ENCODE measurements around the gene LRRC18.

The LRRC18 gene

DNA sequence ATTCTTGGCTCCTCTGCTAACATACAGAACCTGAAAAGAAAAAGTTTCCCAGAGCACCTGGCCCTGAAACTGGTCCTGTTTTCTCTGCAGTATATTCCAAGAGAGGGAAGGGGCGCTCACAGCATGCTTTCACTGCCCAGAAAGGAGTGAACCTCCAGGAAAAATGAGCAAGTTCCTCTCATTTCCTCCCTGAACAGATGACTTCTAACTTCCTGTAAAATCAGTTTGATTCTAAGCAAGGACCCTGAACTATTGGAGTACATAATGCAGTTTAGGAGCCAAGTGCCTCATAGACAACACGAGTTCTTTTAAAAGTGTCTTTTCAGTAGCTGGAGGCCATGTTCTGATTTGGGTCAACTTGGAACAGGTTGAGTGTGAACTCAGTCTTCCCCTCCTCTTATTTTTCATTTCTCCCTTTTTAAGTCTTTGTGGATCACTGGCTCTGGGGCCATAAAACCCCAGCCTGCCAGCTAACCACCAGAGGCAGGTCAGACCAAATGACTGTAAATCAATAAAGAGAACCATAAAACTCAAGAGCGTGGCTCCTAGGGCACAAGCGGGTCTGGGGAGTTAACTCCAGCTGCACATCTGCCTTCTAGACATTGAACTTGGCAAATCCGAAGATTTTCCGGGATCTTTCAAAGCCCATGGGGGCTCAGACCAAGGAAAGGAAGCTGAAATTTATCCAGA, 5.9 kb upstream of the LRRC18 start:
- DNase-seq, result no peak

DNA sequence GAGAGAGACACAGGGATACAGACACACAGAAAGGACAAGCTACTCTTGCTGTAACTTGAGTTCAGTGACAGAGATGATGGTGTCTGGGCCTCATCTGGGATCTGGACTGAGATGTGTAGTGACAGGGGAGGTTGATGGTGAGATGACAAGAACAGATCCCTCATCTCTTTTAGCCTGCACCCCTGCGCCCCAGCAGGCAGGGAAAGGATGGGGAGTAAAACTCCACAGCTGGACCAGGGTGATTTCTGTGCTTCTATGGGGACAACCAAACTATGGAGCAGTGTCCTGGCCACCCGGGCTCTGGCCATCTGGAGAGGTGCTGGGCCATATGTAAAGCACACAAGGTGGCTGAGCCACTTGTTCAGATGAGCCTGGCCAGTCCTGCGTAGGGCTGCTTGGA, 4.5 kb upstream of the LRRC18 start:
- no peak for DNase-seq

DNA sequence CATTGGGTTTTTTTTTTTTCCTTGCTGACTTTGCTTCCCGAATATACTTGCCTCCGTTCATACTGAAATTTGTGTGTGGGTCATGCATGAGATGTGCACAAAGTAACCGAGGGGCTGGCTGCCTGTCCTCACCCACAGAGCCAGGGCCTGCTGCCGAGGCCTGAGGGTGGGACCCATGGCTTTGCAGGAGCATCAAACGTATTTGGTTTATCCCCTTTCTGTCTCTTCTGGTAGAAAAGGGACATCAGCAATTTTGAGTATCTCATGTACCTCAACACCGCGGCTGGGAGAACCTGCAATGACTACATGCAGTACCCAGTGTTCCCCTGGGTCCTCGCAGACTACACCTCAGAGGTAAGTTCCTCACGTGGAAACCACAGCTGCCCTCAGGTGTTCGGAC, 3.5 kb upstream of the LRRC18 start:
- no peak for DNase-seq

DNA sequence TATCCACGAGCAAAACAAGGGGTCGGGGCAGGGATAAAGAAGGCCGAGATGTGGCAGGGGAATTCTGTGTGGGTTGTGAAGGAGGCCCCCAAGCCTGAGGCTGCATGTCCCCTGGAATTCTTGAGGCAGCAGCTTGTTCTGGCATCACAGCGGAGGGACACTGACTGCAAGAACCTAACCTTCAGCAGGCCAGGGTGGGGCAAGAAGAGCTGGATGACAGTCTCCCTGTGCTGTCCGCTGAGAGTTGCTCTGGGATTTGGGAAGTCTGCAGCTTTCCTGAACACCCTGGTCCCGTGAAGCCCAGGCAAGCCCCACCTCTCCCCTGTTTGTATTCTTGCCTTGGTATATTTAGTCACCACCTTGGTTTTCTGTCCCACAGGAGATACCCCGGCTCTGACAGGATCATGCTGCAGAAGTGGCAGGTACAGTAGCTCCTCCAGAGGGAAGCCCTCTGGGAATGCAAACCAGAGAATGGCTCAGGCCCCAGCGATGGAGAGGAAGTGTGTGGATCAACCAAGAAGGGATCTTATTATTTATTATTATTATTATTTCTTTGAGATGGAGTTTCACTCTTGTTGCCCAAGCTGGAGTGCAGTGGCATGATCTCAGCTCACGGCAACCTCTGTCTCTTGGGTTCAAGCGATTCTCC, 1.9 kb upstream of the LRRC18 start:
- DNase-seq, result no peak

DNA sequence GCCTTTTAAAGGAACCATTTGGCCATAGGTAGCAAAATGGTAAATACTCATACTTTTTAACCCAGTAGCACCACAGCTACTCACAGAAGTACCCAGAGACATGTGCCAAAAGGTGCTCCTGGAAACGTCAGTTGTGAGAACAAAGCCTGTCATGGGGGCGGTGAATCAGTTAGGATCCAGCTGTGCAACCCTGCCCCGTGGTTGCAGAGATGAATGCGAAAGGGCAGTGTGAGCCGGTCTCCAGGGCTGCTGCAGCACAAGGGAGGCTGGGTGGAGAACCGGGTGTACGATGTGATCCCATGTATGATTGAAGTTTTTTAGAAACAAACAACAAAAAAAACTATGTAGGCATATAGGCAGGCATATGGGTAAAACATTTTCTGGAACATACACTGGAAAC, 1.3 kb upstream of the LRRC18 start:
- no peak for DNase-seq

DNA sequence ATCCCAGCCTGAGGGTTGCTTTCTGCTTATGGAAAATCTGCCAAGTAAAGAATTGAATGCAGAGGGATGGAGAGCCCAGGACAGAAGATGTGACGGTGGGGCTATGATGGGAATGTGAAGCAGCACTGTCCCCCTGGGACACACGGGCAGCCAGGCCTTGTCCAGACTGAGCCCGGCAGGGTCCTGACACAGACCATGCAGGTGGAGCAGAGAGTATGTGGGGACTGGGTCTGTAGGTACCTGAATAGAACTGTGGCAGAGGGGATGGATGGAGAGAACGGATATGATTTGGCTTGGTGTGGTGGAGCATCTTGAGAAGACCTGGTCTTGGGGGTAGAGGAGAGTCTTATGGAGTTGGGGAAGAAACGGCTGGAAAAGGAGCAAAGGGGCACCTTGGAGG, 732 bp upstream of the LRRC18 start:
- no peak for DNase-seq

DNA sequence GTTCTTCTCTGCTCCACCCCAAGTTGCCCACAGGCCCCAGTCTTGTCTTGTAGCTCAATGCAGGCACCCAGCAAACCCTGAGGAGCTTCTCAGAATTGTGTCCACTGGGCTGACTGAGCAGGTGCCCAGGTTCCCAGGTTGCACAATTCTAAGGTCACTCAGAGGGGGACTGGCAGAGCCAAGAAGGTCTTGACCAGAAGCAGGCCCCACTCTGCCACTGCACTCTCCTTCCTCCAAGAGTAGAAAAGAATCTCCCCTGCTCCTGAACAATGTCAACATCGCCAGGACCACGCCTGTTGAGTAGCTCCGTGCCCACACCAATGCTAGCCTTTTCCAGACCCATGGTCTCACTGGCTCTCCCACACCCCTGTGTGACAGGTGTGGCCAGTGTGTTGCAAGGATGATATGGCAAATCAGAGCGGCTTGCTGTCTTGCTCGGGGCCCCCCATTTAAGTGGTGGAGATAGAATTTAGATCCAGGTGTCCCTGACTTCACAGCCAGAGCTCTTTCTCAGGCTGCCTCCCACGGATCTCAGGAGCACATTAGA, 577 bp downstream of the LRRC18 start:
- no peak for DNase-seq

DNA sequence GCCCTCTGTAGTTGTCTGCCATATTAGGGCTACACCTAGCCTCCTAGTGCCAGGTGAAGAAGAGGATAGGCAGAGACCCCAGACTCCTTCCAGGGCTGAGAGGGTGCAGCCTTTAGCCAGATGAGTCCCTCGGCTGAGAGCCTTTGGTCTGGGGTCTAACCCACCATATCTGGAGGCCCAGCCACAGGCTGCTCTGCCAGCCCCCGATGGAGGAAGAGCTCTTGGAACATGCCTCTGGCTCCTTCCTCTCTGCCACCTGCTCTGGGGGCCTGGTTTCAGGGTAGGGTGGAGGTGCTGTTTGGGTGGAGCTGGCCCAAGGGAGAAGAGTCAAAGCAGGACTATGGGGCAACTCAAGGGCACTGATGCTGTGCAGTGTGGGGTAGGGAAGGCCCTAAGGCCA, 1.4 kb downstream of the LRRC18 start:
- no peak for DNase-seq

DNA sequence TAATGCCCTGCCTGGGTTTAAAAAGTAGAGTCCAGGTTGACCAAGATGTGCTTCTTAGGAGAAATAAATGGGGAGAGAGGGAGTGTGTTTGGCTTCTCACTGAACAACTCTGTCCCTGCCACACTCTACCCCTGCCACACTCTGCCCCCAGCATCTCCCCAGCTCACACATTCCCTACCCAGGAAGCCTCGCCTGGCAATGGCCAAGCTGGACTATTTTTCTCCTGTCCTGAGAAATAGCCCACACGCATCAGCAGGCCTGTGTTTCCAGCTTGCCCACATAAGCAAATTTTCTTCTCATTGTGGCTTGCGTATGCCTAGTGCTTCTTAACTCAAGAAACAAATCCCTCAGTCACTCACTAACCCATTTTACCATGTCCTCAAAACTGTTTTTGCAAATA, 1.8 kb downstream of the LRRC18 start:
- DNase-seq, result no peak

DNA sequence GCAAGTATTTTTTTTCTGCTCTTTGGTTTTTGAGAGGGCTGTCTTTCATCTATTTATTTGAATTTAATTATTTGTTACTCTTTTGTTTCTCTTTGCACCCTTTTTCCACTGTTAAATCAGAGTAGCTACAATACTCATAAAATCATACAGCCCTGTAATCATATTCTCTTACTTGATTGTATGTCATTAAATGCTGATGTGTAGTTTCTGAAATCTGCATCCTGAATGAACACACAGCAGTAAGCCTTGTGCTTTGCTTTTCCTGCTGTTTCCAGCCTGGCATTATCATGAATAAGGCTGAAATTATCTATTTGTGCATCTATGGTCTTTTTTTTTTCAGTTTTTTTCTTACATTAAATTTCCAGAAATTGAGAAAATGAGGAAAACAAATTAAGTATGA, 4.1 kb downstream of the LRRC18 start:
- no peak for DNase-seq

DNA sequence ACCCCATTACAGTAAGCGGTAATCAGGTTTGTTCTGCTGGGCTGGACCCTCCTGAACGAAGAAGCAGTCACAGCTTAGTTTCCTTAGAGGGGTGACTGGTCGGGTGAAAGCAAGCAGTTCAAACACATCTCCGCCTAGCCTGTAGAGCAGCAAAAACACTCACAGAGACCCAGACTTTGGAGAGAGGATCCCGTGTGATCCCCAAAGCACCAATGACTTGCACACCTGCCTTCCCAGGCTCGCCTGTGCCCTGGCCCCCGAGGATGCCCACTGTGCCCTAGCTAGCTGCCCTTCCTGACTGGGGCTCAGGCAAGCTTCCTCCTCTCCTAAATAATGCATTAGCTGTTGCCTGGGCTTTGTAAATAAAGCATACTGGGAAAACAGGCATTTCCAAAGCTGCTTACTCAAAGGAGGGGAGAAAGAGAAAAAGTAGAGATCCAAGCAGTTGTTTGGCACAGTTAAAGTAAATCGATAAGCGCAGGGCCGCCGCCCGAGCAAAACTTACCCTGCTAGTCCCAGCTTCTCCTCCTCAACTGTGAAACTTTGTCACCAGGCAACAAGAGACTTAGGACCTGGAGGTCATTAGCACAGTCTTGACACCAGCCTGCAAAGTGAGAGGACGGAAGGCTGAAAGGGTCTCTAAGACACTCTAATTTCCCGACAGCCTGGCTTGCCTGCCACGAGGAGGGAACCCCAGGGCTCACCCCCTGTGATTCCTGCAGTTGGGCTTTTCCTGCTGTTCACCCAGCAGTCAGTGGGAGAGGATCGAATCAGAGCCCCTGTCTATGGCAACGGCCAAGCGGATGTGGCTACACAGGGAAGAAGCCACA, 4.8 kb downstream of the LRRC18 start:
- no peak for DNase-seq

DNA sequence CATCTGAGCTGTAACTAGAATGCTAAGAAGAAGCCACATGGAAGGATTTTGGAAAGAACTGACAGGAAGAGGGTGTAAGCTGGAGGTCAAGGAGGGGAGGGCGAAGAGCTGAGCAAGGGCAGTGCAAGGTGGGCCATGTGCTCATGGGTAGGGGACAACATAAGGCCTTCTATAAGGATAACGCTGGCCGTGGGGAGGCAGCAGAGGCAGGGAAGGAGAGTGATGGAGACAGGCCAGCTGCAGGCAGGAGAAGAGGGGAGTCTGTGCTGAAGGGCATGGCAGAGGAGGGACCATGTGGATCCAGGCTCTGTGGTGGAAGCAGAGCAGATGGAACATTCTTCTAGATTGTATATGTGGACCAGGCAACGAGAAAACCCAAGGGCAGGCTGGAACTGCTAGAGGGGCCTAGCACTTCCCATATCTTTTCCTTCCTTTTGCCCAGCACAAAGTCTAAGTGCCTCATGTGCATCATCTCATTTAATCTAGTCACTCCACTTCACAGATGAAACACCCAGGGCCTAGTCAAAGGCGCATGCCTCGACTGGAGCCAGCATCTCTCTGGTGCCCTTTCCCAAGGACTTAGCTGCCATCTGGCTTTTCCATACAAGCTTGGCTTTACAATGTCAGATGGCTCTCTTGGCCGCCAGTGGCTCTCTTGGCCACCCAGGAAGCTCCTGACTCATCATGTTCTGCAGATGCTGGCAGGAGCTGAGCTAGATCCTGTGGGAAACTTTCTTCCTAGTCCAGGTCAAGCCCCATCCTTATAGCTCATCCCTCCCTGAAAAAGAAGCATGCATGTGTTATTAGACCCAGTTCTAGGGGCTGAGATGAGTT, 6.6 kb downstream of the LRRC18 start:
- DNase-seq, result no peak

DNA sequence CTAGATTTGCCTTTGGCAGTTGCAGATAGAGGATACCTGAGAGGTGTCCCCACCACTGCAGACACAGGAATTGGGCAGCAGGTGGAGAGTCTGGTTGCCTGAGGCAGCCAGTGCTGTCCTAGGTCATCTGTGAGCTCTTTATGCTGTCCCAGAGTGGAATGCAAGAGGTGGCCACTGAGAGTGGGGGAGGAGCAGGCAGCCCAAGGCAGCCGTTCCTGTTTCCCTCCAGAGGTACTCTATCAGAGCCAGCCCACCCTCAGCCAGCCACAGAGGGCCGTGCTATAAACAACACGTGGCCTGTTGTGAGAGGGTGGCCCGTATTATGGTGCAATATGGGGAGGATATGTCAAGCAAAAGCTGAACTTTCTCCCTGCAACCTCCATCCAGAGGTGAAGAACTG, 8.5 kb downstream of the LRRC18 start:
- no peak for DNase-seq

DNA sequence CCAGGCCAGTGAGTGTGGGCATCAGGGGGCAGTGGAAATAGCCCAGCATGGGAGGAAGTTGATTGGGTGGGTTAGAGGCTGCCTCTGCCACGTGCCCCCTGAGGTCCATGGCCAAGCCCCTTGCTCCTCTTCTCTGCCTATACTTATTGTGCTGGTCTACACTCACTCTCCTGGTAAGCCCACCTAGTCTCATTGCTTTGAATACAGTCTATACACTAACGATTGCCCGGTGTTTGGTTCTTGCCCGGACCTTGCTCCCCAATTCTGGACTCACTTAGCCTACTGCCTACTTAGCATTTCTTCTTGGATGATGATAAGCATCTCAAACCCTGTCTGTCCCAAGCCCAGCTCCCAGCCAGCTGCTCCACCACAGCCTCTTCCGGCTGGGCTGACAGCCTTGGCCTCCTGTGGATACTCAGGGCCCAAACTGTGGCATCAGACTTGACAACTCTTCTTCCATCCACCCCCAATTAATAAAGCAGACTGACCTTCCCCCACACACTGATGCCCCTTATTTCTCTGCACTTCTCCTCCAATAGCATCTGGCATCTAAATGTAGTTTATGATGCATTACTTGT, 10.1 kb downstream of the LRRC18 start:
- DNase-seq, result no peak

DNA sequence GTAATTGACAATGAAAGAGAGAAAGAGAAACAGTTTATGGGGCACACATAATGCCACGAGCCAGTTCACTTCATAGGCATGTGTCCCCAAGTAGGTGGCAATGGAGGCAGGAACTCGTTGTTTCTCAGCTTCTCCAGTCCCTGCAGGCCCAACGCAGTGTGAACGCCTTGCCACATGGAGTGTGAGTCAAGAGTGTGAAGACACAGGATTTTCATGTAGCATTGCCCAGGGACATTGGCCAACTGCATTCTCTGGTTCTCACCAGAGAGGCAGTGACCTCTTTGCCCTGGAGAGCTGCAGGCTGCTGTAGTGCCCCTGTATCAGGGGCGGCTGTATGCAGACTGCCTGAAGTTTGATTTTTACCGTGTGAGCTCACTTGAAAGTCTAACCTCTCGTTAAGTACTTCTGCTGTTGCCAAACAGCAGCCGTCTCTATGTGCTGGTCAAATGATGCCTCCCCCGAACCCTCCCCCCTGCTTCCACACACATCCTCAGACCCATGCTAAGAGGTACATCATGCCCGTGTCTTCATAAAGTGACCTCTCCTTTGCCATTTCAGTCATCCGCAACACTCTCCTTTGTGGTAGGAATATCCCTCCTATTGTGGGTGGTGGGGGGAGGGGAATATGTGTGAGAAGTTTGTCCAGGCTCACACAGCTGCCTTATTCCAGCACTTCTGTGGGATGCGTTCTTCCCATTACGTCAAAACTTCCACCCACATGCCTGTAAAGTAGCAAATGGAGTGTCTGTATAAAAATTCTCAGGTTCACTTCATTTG, 12.7 kb downstream of the LRRC18 start:
- no peak for DNase-seq

DNA sequence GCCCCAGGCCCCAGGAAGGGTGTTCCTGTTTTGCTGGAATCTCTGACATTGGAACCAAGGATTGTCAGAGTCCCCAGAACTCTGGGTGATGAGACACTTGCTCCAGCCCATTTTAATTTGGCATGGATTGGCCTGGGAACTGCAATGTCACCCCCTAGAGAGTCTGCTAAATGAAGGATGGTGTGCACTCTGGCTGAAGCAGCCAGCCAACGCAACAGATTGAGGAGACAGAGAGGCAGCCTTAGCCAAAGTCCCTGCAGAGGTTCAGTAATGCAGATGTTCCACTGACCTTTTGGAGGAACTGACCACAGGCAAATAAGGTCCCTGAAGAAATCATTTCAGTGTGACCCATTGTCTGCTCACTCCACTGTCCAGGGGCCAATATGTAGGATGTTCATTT, 13.4 kb downstream of the LRRC18 start:
- DNase-seq, result no peak

DNA sequence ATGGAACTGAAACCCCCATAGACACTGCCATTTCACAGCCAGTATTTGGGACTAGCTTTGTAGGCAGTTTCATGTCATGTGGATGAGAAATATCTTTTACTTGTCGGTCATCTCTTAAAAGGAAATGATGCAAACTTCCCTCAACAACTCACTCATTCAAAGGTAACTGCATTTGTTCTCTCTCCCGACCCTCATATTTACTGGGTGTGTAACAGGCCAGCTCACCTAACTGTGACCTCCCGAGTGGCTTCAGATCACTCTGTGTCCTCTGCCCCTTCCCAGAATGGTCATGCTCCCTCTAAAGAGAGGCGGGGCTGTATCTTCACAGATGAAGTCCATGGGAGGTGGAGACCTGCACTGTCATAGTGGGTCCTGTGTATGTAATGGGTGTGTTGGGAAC, 14.7 kb downstream of the LRRC18 start:
- DNase-seq, result no peak

DNA sequence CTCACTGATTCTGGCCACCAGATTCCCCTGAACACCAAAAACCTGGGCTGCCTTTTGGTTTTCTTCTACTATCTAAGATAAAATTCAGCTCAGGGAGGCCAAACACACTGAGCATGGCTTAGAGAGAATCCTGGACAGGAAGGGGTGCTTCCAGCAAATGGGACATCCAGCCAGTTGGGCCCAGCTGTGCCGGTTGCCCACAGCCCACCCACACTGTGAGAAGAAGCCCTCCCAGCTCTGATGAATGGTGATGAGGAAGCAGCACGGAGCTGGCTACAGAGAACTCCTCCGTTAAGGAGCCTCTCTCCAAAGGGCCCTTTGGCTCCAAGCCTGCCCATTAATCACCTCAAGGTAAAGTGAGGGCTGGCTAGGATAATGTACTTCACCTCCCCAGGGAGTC, 15.9 kb downstream of the LRRC18 start:
- no peak for DNase-seq

DNA sequence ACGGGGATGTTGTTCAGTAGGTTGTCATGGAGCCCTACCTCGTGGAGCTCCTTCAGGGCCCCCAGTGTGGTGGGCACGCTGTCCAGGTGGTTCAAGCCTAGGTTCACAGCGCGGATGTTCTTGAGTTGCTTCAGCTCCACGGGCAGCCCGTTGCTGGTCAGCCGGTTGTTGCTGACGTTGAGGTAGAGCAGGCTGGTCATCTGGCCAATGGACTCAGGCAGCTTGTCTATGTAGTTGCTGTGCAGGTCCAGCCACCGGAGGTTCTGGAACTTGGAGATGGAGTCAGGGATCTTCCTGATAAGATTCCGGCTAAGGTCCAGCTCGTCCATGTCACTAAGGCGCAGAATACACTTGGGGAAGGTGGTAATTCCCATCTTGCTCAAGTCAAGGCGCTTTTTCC, 26.0 kb downstream of the LRRC18 start:
- no peak for DNase-seq

DNA sequence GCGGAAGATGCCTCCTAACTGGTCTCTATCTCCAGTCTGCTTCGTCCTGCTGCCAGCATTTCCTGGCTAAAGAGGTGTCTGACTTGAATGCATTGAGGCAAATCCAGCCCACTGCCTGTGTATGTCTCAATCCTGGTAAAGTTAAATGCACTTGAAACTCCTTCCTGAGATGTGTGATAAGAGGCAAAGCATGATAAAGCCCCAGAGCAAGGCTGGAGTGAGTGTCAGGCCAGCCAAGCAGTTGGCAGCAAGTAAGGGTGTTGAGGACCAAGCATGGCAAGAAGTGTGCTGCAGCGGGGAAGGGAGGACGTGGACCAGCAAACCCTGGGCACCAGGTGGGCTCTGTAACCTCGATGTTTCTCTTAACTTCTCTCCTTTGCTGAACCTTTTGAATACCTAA, 29.1 kb downstream of the LRRC18 start:
- no peak for DNase-seq

DNA sequence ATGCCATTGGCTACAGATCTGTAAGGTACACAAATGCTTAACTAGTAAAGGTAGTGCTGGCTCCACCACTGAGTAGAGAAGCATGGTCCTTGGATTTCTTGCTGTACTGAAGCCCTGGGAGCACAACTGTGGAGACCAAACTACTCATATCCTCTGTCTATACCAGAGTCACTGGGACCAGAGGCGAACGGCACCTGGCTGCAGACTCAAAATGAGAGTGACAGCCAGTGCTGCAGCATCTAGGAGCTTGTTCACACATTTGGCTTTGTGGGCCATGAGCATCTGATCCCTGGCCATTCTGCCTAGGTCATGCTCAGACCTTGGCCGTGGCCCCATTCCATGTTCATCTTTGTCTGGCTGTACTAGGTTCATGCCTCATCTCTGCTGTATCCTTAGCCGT, 31.9 kb downstream of the LRRC18 start:
- no peak for DNase-seq

DNA sequence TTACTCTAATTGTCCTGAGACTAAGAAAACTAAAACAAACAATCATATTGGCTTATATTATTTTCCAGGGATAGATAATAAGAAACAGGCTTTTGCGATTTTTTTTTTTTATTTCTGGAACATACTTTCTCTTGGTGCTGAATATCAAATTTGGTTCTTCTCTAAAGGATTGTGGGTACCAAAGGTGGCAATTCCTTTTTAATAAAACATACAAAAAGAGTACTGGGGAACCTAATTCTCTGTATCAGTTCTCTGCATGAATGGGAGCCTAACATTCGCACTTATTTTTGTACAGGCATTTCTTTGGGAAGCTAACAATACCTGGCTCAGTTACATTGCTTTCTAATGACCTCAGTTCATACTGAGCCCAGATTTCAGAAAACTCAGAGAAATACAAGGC, 32.8 kb downstream of the LRRC18 start:
- DNase-seq, result no peak

Data from NCI-H345 (cell line).